ENCODE results near the gene TFCP2L1. TPM values are rescaled to one million over a fixed set of nuclear protein-coding genes. Genes with fewer than 3 reads are reported as not detected.

The TFCP2L1 gene
- total and polyA plus RNA-seq, 2 donors (not counting 3 experiments of a cell fraction or from before 2014, with no cell fraction given), result not detected

GRCh38 chr2:121236101-121236640, 48.8 kb downstream of the TFCP2L1 start:
- H3K79me2 ChIP-seq (ENCODE audit: control insufficient read depth, insufficient read depth, low read length), result no peaks in the 10 kb centered on the region
- no peak for DNase-seq (ENCODE audit: low read depth, low spot score)
- H3K4me2 ChIP-seq (ENCODE audit: insufficient read depth, low read length), result no peak overlapping the region
- no peak overlapping the region for H3K9ac ChIP-seq (replicated peaks; ENCODE audit: extremely low read depth, insufficient read depth, low read length)
- intact Hi-C loops (cut with micrococcal nuclease) (no loop called here), dilution Hi-C loops (cut with MboI; ENCODE audit: extremely low pct_ligation_motif_present, low sequenced_read_pairs) (no loop called here)
- H2AFZ ChIP-seq (ENCODE audit: low read depth, low read length), result no peak overlapping the region
- no peaks in the 10 kb centered on the region for H3K4me1 ChIP-seq (ENCODE audit: control insufficient read depth, extremely low read depth, insufficient read depth, low read length)
- no peaks in the 10 kb centered on the region for H4K20me1 ChIP-seq (replicated peaks; ENCODE audit: control insufficient read depth, extremely low read depth, insufficient read depth, low read length)
- H3K36me3 ChIP-seq (ENCODE audit: control insufficient read depth in 2 of 2, extremely low read depth in 1 of 2, insufficient read depth in 2 of 2, low read length in 2 of 2), result no peaks in the 10 kb centered on the region
- no peak overlapping the region for H3K27ac ChIP-seq (ENCODE audit: insufficient read depth, low read depth, low read length)
- FAIRE-seq, result no peak
- H3K27me3 ChIP-seq (ENCODE audit: control insufficient read depth in 2 of 2, insufficient read depth in 2 of 2, low read length in 2 of 2), result no peaks in the 10 kb centered on the region
- H3K9me3 ChIP-seq (replicated peaks; ENCODE audit: control insufficient read depth, insufficient read depth, low read length), result no peaks in the 10 kb centered on the region
- TF ChIP-seq POLR2AphosphoS5 (IDR thresholded peaks at IDR 0.05; ENCODE audit: insufficient read depth, low read depth, low read length), result no peak
- no peak for TF ChIP-seq MAX (IDR thresholded peaks at IDR 0.05; ENCODE audit: insufficient read depth, insufficient read length)
- TF ChIP-seq JUN (IDR thresholded peaks at IDR 0.05; ENCODE audit: borderline replicate concordance, insufficient read depth, insufficient read length, low read depth), result no peak
- no peak overlapping the region for H3K4me3 ChIP-seq (replicated peaks in 1 of 3; ENCODE audit: insufficient read depth in 1 of 3, low read depth in 1 of 3, low read length in 3 of 3)
- H3K9me1 ChIP-seq (replicated peaks; ENCODE audit: control insufficient read depth, extremely low read depth, insufficient read depth, low read length), result no peaks in the 10 kb centered on the region
- no TSS peak for BruUV-seq (replicated peaks)
- ChIA-PET POLR2A (no interaction called here), CTCF (no interaction called here)

GRCh38 chr2:121235542-121235941, 49.5 kb downstream of the TFCP2L1 start:
- intact Hi-C loops (cut with micrococcal nuclease) (no loop called here), dilution Hi-C loops (cut with MboI; ENCODE audit: extremely low pct_ligation_motif_present, low sequenced_read_pairs) (no loop called here)
- H3K27ac ChIP-seq (ENCODE audit: insufficient read depth, low read depth, low read length), result no peak overlapping the region
- DNase-seq (ENCODE audit: low read depth, low spot score) (no peak), FAIRE-seq (no peak)
- no peaks in the 10 kb centered on the region for H3K79me2 ChIP-seq (ENCODE audit: control insufficient read depth, insufficient read depth, low read length)
- H3K4me1 ChIP-seq (ENCODE audit: control insufficient read depth, extremely low read depth, insufficient read depth, low read length), result no peaks in the 10 kb centered on the region
- no peaks in the 10 kb centered on the region for H3K27me3 ChIP-seq (ENCODE audit: control insufficient read depth in 2 of 2, insufficient read depth in 2 of 2, low read length in 2 of 2)
- no peaks in the 10 kb centered on the region for H4K20me1 ChIP-seq (replicated peaks; ENCODE audit: control insufficient read depth, extremely low read depth, insufficient read depth, low read length)
- no peaks in the 10 kb centered on the region for H3K36me3 ChIP-seq (ENCODE audit: control insufficient read depth in 2 of 2, extremely low read depth in 1 of 2, insufficient read depth in 2 of 2, low read length in 2 of 2)
- ChIA-PET CTCF (no interaction called here), POLR2A (no interaction called here)
- no peak for TF ChIP-seq MAX (IDR thresholded peaks at IDR 0.05; ENCODE audit: insufficient read depth, insufficient read length)
- TF ChIP-seq CTCF (IDR thresholded peaks at IDR 0.05; ENCODE audit: extremely low read depth in 1 of 2, insufficient read depth in 1 of 2, low read depth in 1 of 2, low read length in 2 of 2), result no peak
- no peaks in the 10 kb centered on the region for H3K9me3 ChIP-seq (replicated peaks; ENCODE audit: control insufficient read depth, insufficient read depth, low read length)
- no TSS peak for BruUV-seq (replicated peaks)
- no peaks in the 10 kb centered on the region for H3K9me1 ChIP-seq (replicated peaks; ENCODE audit: control insufficient read depth, extremely low read depth, insufficient read depth, low read length)
- no peak overlapping the region for H3K4me3 ChIP-seq (replicated peaks in 1 of 3; ENCODE audit: insufficient read depth in 1 of 3, low read depth in 1 of 3, low read length in 3 of 3)
- no peak overlapping the region for H3K4me2 ChIP-seq (ENCODE audit: insufficient read depth, low read length)
- no peak overlapping the region for H2AFZ ChIP-seq (ENCODE audit: low read depth, low read length)
- H3K9ac ChIP-seq (replicated peaks; ENCODE audit: extremely low read depth, insufficient read depth, low read length), result no peak overlapping the region

All from endothelial cell of umbilical vein (primary cell).